Natural killer cell (primary cell): ENCODE data around the gene CCDC183. TPM values are rescaled to one million over a fixed set of nuclear protein-coding genes. Genes with fewer than 3 reads are reported as not detected.

Experiments
- ATAC-seq, 3 donors: fragments of 150-1000 bp in 2 of 3; fragments of 200-7000 bp in 1 of 3; cut with Tn5 transposase; 1 replicate in 1 of 3; 2 replicates in 2 of 3; pipeline ENCODE4 v1.10.0; 2021; ENCODE audit warnings: mild to moderate bottlenecking in 2 of 3, moderate library complexity in 2 of 3
- DNase-seq, 2 donors: peaks; one replicate each; pipeline versions ENCODE4 v3.0.0 to v3.0.0-alpha.2; 2013 to 2021; ENCODE audit warnings: mixed read lengths in 1 of 2
- H3K27ac ChIP-seq: one replicate; pipeline ENCODE4 v1.5.1; 2013; ENCODE audit warnings: mild to moderate bottlenecking, low read length
- H3K27me3 ChIP-seq: one replicate; pipeline ENCODE4 v1.6.1; 2013; ENCODE audit warnings: low read length; ENCODE audit not compliant: control insufficient read depth, insufficient read depth
- H3K36me3 ChIP-seq: one replicate; pipeline ENCODE4 v1.6.1; 2013; ENCODE audit warnings: low read length; ENCODE audit not compliant: control insufficient read depth, insufficient read depth
- H3K4me1 ChIP-seq: one replicate; pipeline ENCODE4 v1.6.1; 2013; ENCODE audit warnings: low read length; ENCODE audit not compliant: control insufficient read depth, insufficient read depth
- H3K4me3 ChIP-seq: one replicate; pipeline ENCODE4 v1.5.1; 2013; ENCODE audit warnings: low read length
- H3K9me3 ChIP-seq: one replicate; pipeline ENCODE4 v1.6.1; 2013; ENCODE audit warnings: low read length; ENCODE audit not compliant: control insufficient read depth, insufficient read depth
- H3K27ac Mint-ChIP-seq, 2 donors: one replicate each; pipeline ENCODE4 v1.8.0; 2022; ENCODE audit warnings: mild to moderate bottlenecking in 2 of 2, mixed read lengths in 2 of 2, moderate library complexity in 1 of 2
- H3K27me3 Mint-ChIP-seq, 2 donors: one replicate each; pipeline ENCODE4 v1.8.0; 2022; ENCODE audit warnings: low read depth in 2 of 2, mixed read lengths in 2 of 2
- H3K36me3 Mint-ChIP-seq: one replicate; pipeline ENCODE4 v1.8.0; 2022; ENCODE audit warnings: mixed read lengths
- H3K4me1 Mint-ChIP-seq, 2 donors: one replicate each; pipeline ENCODE4 v1.8.0; 2022; ENCODE audit warnings: mixed read lengths in 2 of 2
- H3K4me3 Mint-ChIP-seq: one replicate; pipeline ENCODE4 v1.8.0; 2022; ENCODE audit warnings: mild to moderate bottlenecking, moderate library complexity, mixed read lengths
- H3K9me3 Mint-ChIP-seq, 2 donors: one replicate each; pipeline ENCODE4 v1.8.0; 2022; ENCODE audit warnings: mixed read lengths in 2 of 2
- CTCF ChIP-seq: fragments of 200-600 bp; IDR thresholded peaks from one replicate; pipeline ENCODE4 v1.8.0; 2022; ENCODE audit warnings: antibody characterized with exemption
- WGBS: methylation state at CpG from one replicate; pipeline ENCODE4 v1.1.7; 2013; ENCODE audit warnings: missing lambda C conversion rate; ENCODE audit not compliant: insufficient coverage; 5-methylcytosine and 5-hydroxymethylcytosine counted together
- intact Hi-C: fragments of 100-400 bp; cut with micrococcal nuclease; formaldehyde crosslinking; loops from one replicate; pipeline ENCODE4 v1.14.2; 2022
- total RNA-seq, 4 donors: library from RNA; stranded (reverse); fragments of 120-200 nt in 1 of 4; gene quantifications; one replicate each; pipeline versions ENCODE4 v1.2.3 to v1.2.4, GENCODE V29; 2013 to 2022

Gene CCDC183
- total RNA-seq, 3 donors from 2014 or later (not counting 1 experiment from before 2014, with no cell fraction given), result 0.56 to 0.75 (median 0.65) TPM

- Mint-ChIP-seq H3K4me1 (peaks cover 0 to 7% of the 10 kb centered on the region in 2 donors), H3K27ac (no peak overlapping the region), H3K36me3 (no peaks in the 10 kb centered on the region), H3K4me3 (no peak overlapping the region), H3K27me3 (no peaks in the 10 kb centered on the region), H3K9me3 (no peaks in the 10 kb centered on the region)
- DNase-seq, result no peak
- WGBS, result 81% methylated on average over 18 of the region's 18 CpGs
- Histone ChIP-seq H3K4me1 (peaks cover 19% of the 10 kb centered on the region), H3K4me3 (no peak overlapping the region), H3K36me3 (peaks cover 3% of the 10 kb centered on the region), H3K27me3 (no peaks in the 10 kb centered on the region), H3K9me3 (no peaks in the 10 kb centered on the region), H3K27ac (no peak overlapping the region)
- TF ChIP-seq CTCF, result no peak
- no peak for ATAC-seq
- intact Hi-C loops, result no loop called here
Measured at GRCh38 chr9:136853596-136854112, 57.5 kb downstream of the CCDC183 start.

- no peak overlapping the region for H3K27ac ChIP-seq
- Mint-ChIP-seq H3K4me1 (peaks cover 0 to 4% of the 10 kb centered on the region in 2 donors), H3K36me3 (no peaks in the 10 kb centered on the region), H3K9me3 (no peaks in the 10 kb centered on the region), H3K27me3 (no peaks in the 10 kb centered on the region), H3K4me3 (no peak overlapping the region), H3K27ac (no peak overlapping the region)
- DNase-seq (no peak), ATAC-seq (no peak)
- H3K9me3 ChIP-seq, result no peaks in the 10 kb centered on the region
- H3K4me1 ChIP-seq, result peaks cover 18% of the 10 kb centered on the region
- TF ChIP-seq CTCF, result no peak
- no peak overlapping the region for H3K4me3 ChIP-seq
- no peaks in the 10 kb centered on the region for H3K27me3 ChIP-seq
- WGBS, result 85% methylated on average over 30 of the region's 30 CpGs
- peaks cover 3% of the 10 kb centered on the region for H3K36me3 ChIP-seq
- intact Hi-C loops, result no loop called here
Measured at GRCh38 chr9:136854113-136854841, 58.1 kb downstream of the CCDC183 start.

GRCh38 chr9:136854842-136855460 is 58.8 kb downstream of the CCDC183 start:
- Mint-ChIP-seq H3K4me3 (no peak overlapping the region), H3K36me3 (no peaks in the 10 kb centered on the region), H3K27me3 (no peaks in the 10 kb centered on the region), H3K27ac (no peak overlapping the region), H3K4me1 (peaks cover 0 to under 1% of the 10 kb centered on the region in 2 donors), H3K9me3 (no peaks in the 10 kb centered on the region)
- Histone ChIP-seq H3K27ac (no peak overlapping the region), H3K9me3 (no peaks in the 10 kb centered on the region), H3K27me3 (no peaks in the 10 kb centered on the region), H3K4me1 (peaks cover 14% of the 10 kb centered on the region), H3K4me3 (no peak overlapping the region), H3K36me3 (peaks cover 3% of the 10 kb centered on the region)
- intact Hi-C loops, result no loop called here
- ATAC-seq, result no peak
- DNase-seq, result no peak
- no peak for TF ChIP-seq CTCF
- WGBS, result 92% methylated on average over 23 of the region's 23 CpGs
